NCI-H526 (cell line): ENCODE data around the gene MAP2K7.
"Not testable (repeated sequence)": the region's sequence is repeated elsewhere in the genome, so short reads cannot be mapped to it uniquely, and the experiment has no call there.

ENCODE experiments used
- DNase-seq, 2 experiments: peaks; one replicate each; lab custom pipeline; 2025; lab: John Stamatoyannopoulos, UW

Gene MAP2K7

DNA sequence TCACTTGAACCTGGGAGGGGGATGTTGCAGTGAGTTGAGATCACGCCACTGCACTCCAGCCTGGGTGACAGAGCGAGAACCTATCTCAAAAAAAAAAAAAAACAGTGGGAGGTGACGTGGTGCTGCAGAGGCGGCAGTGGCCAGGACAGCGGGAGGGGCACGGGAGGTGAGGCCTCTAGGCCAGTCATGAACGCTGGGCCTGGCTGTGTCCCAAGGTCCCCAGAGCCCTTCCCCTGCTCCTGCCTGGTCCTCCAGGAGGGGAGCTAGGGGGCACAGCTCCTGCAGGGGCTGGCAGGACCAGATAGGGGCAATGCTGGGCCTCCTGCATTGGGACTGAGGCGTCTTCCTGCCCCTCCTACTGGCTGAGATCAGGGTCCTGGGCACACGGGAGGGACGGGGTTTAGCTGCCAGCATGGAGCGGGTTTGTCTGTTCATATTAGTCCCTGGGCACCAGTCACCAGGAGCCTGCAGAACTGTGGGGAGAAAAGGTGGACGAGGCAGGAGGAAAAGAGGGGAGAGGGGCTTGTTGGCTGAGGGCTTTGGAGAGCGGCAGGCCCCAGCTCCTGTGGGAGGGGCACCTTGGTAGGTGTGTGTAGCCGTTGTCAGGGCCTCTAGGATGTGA, 4.5 kb downstream of the MAP2K7 start:
- no peak for DNase-seq

DNA sequence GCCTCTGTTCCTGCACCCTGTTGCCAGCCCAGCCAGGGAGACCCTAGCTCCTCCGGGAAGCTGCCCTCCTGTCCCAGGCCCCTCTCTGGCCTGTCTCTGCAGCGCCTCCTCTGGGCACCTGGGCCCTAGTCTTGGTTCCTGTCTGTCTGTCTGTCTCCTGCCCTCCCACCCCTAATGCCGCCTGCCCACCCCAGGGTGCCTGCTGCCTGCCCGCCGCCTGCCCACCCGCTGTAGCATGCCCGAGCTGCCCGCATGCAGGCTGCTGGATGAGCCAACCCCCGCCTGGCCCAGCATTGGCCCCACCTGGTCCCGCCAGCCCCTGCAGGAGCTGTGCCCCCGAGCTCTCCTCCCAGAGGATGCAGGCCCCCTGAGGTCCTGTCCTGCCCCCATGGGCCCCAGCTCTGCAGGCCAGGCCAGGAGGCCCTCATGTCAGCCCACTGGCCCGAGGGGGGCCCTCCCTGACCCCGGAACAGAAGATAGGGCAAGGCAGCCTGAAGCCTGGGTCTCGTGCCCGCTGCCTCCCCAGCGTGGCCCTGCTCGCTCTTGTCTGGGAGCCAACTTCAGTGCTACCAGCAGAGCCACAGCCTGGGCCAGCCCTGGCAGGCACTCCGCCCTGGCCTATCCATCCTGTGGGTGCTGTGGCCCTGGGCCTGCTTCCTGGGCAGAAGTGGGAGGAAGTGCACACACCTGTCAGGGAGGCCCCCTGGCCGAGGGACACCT, 5.2 kb downstream of the MAP2K7 start:
- DNase-seq: no peak

DNA sequence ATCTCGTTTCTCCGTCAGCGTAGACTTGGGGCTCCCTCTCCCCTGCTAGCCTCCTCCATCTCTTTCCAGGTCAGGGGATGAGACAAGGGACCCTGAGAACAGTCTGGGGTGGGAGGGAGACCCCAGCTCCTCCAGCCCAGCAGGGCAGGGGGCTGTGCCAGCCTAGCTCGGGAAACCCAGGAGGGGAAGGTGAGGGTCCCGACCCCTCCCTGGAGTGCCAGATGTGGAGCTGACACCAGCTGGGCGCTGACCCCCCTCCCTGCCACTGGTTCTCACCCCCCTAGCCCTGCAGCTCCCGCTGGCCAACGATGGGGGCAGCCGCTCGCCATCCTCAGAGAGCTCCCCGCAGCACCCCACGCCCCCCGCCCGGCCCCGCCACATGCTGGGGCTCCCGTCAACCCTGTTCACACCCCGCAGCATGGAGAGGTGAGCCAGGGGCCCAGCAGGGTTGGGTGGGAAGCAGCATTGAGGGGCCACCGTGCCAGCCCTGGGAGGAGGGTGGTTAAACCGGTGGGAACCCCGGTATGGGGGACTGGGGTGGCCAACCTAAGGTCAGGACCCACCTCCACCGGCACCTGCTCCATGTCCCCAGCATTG, 5.9 kb downstream of the MAP2K7 start:
- DNase-seq: no peak

DNA sequence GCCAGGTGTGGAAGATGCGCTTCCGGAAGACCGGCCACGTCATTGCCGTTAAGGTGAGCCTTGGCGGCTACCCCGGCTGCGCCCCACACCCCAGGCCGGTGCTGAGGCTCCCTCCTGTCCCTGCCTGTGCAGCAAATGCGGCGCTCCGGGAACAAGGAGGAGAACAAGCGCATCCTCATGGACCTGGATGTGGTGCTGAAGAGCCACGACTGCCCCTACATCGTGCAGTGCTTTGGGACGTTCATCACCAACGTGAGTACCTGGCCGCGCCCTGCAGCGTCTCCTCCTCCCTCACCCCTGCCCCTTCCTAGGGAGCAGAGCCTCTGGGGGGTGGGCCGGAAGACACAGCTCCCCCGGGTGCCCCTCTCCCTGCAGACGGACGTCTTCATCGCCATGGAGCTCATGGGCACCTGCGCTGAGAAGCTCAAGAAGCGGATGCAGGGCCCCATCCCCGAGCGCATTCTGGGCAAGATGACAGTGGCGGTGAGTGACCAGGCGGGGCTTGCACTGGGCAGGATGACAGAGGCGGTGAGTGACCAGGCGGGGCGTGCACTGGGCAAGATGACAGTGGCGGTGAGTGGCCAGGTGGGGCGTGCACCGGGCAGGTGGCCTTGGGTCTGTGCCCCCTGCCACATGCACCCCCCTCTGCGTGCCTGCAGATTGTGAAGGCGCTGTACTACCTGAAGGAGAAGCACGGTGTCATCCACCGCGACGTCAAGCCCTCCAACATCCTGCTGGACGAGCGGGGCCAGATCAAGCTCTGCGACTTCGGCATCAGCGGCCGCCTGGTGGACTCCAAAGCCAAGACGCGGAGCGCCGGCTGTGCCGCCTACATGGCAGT, 6.9 kb downstream of the MAP2K7 start:
- no peak for DNase-seq

DNA sequence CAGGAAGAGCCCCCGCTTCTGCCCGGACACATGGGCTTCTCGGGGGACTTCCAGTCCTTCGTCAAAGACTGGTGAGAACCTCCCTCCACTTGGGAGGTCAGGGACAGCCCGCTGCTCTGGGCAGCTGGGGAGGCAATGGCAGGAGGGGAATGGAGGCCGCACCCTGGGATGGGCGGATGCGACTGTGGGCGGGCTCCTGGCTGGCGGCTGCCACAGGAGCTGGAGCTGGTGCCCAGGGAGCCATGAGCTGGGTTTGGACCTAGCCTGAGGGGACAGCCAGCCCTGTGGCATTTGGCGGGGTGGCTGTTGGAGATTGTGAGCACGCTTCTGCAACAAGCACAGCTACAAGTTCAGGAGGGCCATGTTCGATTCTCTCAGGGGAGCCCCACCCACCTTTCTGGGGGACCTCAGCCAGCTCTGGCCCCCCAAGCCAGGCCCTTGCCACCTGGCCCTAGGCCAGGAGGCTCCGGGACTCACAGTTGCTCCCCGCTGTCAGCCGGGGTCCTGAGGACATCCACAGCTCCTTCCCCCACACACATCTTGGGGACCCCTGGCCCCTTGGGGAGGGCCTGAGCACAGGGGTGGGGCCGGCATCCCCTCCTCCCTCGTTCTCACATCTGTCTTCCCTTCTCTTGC, 7.9 kb downstream of the MAP2K7 start:
- no peak for DNase-seq

DNA sequence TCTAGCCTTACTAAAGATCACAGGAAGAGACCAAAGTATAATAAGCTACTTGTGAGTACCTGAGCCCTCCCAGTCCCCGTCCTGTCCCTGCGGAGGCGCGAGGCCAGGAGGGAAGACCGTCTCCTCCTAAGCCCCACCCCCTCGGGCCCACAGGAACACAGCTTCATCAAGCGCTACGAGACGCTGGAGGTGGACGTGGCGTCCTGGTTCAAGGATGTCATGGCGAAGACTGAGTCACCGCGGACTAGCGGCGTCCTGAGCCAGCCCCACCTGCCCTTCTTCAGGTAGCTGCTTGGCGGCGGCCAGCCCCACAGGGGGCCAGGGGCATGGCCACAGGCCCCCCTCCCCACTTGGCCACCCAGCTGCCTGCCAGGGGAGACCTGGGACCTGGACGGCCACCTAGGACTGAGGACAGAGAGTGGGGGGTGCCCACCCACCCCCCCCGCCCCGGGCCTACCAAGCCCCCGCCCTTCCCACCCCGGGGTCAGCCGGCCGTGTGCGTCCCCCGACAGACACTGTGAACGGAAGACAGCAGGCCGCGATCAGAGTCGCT, 8.5 kb downstream of the MAP2K7 start:
- DNase-seq: no peak

DNA sequence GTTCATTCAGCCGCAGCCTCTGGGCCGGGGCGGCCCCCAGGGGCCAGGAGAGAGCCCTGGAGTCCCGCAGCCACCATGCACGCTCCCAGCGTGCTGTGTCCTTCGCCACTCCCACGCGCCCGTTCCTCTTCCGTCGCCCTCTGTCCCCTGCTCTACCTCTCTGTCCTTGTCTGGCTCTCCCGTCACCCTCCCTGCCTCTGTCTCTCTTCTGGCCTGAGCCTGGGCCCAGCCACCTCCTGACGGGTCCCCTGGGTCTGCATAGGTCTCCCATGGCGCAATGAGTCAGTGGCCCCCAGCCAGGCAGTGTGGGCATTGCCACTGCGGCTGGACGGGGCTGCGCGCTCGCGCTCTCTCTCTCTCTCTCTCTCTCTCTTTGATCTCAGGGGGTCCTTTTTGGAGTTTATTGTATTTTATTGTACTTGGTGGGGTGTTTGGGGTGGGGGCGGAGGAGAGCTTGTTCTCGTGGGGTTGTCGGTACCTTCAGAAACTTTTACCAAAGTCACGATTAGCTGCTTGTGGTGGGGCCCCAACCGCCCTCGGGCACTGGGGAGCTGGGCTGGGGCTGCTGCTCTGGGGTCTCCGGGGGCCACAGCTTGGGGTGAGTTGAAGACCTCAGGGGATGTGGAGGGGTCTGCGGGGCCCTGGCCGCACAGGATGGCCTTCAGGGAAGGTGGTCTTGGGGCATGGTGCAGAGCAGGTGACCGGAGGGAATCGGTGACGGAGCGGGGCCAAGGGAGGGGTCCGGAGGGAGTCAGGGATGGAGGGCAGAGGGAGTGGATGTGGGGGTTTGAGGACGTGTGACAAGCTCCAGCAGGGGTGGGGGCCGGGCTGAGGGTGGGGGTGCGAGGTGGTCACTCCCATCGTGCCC, 9.3 kb downstream of the MAP2K7 start:
- no peak for DNase-seq

DNA sequence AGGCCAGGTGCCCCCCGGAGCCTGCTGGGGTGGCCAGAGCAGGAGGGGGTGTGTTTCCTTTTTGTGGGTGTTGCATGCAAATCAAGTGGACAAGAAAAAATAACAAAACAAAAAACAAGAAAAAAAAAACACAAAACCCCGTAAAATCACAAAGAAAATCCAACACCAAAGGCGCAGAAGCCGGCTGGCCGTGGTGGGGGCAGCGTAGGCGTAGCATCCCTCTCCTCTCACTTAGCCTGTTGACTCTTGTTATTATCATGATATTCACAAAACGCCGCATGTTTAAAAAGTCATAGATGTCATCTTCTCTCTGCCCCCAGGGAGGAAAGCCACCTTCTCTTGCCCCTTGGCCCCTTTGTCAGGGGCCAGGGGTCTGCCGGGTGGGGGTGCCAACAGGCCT, 10.0 kb downstream of the MAP2K7 start:
- DNase-seq: no peak

DNA sequence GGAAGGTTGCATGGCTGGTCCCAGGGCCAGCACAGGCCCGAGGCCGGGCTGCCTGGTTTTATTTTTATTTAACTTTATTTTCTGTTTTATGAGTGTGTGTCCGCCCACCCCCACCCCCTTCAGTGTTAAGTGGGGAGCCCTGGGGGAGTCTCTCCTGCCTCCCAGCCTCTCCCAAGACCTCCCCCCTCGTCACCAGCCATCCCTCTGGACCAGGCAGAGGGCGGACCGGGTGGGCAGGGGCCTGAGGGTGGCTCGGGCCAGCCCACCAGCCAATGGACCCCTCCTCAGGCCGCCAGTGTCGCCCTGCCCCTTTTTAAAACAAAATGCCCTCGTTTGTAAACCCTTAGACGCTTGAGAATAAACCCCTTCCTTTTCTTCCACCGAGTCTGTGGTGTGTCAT, 10.4 kb downstream of the MAP2K7 start:
- DNase-seq: no peak

DNA sequence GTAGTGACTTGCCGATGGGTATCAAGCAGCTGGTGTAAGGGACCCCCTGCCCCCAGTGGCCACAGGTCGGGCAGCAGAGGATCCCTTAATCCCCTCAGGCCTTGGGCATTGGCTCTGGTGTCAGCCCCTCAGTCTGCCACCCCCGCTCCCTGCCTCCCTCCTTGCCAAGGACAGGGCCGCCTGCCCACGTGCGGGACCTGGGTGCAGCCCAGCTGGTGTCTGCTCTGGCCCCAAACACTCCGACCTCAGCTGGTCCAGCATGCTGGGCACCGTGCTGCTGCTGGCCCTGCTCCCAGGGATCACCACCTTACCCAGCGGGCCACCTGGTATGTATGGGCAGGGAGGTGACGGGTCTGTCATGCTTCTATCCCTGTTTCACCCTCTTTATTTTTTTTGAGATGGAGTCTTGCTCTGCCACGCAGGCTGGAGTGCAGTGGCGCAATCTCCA, 10.9 kb downstream of the MAP2K7 start, which contains the start of gene TGFBR3L:
Gene TGFBR3L (plus strand): TSS at position 233 of the 448 bp plus-strand sequence.
- DNase-seq: no peak

DNA sequence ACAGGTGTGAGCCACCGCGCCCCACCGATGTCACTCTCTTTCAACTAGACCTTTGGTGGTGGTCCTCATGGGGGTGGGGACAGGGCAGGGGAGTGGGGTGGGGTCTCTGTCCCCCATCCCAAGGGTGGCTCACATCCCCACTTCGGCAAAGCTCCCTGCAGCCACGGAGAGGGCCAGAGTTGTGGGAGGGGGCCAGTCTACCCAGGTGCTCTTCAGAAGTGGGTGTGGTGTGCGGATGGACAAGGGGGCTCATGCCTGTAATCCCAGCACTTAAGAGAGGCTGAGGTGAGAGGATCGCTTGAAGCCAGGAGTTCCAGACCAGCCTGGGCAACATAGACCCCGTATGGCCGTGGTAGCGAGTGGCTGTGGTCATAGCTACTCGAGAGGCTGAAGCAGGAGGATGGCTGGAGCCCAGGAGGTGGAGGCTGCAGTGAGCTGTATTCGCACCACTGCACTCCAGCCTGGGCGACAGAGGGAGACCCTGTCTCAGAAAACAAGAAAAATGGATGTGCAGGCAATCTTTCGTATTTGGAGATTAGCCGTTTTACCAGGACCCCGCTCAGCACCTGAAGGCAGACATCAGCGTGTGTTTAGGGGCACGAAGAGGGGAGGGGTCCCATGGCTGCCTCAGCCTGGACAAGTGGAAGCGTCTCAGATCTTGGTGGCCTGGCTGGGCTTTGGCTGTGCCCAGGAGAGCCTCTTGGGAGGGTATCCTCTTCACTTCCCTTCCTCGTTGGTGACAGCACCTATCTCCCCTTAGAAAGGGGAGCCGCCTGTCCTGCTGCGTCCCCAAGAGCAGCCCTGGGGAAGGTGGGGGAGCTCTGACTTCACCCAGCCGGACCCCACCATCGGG, 11.8 kb downstream of the MAP2K7 start:
- no peak for DNase-seq

DNA sequence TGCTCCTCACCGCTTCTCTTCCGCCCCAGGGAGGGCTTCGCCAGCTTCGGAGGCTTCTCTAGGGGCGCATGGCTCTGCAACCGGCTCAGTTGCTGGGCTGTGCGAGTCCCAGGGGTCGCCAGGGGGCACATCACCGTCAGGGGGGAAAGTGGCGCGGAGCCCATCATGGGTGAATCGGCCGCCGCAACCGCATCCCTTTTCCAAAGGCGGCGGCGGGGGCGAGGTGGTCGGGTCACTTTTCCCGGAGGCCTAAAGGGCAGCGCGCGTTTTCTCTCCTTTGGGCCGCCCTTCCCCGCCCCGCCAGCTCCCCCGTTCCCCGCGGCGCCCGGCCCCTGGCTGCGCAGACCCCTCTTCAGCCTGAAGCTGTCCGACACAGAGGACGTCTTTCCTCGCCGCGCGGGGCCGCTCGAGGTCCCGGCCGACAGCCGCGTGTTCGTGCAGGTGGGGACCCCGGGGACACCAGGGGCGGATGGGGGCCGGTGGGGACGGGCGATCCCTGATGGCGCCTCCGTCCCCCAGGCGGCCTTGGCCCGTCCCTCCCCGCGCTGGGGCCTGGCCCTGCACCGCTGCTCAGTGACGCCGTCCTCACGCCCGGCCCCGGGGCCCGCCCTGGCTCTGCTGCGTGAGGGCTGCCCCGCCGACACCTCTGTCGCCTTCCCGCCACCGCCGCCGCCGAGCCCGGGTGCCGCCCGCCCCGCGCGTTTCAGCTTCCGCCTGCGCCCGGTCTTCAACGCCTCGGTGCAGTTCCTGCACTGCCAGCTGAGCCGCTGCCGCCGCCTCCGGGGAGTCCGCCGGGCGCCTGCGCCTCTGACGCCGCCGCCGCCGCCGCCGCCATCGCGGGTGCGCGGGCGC, 12.7 kb downstream of the MAP2K7 start:
- DNase-seq: peak in 1 of 2 experiments; percentile 26

DNA sequence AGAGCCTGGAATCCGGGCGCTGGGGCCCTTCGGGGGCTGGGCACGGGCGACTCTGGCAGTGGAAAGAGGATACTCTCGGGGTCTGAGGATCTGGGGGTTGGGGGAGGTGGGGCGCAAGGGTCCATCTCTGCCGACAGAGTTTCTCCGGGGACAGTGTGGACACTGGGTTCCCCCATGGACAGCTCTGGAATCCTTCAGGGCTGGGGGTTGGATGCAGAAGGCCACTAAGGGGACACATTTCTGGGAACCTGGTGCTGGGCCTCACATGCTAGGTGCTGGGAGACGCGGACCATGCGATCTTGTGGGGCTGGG, 13.2 kb downstream of the MAP2K7 start:
- no peak for DNase-seq

DNA sequence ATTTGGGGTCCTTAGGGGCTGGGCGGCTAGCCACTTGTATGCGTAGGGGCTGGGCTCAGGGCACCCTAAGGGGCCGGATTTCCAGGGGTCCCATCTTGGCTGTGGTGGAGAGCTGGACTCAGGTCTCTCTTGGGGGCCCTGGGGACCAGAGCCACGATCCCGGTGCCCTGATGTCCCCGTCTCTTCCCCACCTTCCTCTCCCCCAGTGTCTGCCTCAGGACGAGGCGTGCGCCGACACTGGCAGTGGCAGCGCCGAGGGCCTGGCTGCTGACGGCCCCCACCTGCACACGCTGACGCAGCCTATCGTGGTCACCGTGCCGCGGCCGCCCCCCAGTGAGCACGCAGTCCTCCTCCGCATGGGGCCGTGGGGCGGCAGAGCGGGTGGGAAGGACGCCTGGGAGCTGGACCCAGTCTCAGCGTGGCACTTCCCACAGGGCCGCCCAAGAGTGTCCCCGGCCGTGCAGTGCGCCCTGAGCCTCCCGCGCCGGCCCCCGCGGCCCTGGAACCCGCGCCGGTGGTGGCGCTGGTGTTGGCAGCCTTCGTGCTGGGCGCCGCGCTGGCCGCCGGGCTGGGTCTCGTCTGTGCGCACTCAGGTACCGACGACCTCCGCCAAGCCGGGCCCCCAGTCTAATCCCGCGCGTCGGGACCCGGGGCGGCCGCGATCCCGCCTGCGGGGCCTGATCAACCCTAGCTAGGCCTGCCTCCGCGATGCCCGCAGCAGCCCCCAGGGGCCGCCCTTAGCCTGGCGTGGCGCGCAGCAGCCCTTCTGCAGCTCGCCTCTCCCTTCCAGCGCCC, 13.8 kb downstream of the MAP2K7 start:
- DNase-seq: peak in 1 of 2 experiments; percentile 64

DNA sequence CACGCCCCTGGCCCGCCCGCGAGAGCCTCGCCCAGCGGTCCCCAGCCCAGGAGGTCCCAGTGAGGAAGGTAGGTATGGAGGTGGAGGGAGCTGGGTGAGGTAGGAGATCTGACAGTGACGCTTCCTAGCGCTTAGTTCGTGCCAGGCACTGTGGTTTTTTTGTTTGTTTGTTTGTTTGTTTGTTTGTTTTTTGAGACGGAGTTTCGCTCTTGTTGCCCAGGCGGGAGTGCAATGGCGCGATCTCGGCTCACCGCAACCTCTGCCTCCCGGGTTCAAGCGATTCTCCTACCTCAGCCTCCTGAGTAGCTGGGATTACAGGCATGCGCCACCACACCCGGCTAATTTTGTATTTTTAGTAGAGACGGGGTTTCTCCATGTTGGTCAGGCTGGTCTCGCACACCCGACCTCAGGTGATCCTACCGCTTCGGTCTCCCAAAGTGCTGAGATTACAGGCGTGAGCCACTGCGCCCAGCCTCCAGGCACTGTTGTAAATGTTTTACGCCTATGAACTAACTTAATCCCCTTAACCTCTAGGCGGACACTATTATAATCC, 14.5 kb downstream of the MAP2K7 start:
- not testable (repeated sequence) for DNase-seq

DNA sequence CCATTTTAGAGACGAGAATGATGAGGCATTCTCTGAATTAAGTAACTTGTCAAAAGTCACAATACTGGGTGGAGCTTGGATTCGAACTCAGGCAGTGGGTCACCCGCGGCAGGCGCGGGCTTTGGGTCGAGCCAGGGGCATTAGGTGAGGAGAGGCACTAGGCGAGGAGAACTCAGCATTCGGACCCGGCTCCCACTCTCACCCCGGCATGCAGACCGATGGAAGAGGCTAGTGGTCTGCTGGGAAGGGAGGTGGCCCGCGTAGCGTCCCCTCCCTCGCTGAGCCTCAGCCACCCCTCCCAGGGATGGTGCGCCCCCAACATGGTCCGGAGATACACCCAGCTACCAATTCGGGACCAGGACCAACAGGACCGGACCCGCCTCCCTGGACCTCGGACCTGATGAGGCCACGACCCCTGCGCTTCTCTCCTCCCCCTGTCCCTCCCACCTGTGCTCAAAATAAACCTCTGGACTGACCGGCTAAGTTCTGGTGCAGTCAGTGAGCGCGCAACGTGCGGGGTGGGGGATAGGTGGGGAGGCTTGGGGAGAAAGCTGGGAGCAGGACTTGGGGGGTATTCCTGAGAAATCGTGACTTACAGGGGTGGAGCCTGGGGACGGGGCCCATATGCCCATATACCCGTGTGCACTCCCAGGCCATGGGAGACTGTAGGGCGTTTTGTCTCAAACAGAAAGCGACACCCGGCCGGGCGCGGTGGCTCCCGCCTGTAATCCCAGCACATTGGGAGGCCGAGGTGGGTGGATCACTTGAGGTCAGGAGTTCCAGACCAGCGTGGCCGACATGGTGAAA, 15.1 kb downstream of the MAP2K7 start:
- DNase-seq: no peak
